Nucleus accumbens (tissue), 56 donors: ENCODE data around the gene ZNF74.
"Not testable (repeated sequence)": the region's sequence is repeated elsewhere in the genome, so short reads cannot be mapped to it uniquely, and the experiment has no call there.

Experiments
- DNase-seq, 56 donors: peaks; one replicate each; lab custom pipeline; 2025; lab: John Stamatoyannopoulos, UW

The ZNF74 gene

GRCh38 chr22:20440637-20441591 lies 47.0 kb downstream of the ZNF74 start:
- DNase-seq = no peak

DNA sequence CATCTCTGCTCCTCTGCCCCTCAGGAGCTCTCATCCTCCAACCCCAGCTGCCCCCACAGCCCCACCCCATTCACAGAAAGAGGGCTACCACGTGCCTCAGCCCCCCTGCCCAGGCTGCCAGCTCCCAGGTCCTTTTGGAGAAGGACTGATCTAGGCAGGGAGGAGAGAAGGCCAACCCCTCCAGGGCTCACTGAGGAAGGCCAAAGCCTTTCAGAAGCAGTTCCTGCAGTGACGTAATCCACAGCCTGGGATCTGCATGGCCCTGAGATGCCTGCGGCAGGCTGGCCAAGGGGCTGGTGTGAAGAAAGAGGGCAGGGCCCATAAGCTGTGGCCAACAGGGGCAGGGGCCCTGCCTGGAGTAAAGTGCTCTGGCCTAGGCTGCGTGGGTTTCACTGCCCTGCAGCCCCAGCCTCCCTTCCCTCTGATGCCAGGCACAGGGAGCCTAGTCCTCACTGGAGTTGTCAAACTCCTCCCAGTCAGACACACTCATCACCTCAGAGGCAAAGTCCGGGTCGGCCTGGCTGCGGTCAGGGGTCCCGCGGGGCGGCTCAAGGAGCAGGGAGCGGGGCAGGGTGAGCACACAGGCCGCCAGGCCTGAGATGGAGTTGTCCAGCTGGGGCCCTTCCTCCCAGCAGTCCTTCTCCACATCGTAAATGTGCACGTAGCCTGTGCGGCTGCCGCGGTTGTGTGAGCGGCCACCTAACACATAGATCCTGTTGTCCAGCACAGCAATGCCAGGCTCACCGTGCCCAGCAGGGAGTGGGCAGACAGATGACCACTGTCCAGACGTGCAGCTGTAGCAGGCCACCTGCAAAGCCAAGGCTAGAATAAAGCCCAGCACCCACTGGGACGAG lies 47.9 kb downstream of the ZNF74 start:
- no peak for DNase-seq

- no peak for DNase-seq
Measured at GRCh38 chr22:20442485-20443284, 48.7 kb downstream of the ZNF74 start.

GRCh38 chr22:20444325-20444724 lies 50.4 kb downstream of the ZNF74 start:
- DNase-seq = no peak

GRCh38 chr22:20446383-20446970 lies 52.5 kb downstream of the ZNF74 start:
- DNase-seq = no peak

- DNase-seq = no peak
Measured at GRCh38 chr22:20448630-20449029, 54.7 kb downstream of the ZNF74 start.

GRCh38 chr22:20449819-20450550 lies 56.0 kb downstream of the ZNF74 start:
- no peak for DNase-seq

DNA sequence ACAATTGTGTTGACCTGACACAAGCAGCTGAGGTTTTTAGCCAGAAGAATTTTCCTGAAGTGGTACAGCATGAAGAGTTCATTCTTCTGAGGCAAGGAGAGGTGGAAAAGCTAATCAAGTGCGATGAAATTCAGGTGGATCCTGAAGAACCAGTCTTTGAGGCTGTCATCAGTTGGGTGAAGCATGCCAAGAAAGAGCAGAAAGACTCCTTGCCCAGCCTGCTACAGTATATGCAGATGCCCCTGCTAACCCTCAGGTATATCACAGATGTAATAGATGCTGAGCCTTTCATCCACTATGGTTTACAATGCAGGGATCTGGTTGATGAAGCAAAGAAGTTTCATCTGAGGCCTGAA lies 56.6 kb downstream of the ZNF74 start:
- DNase-seq = no peak

GRCh38 chr22:20451129-20451778 lies 57.3 kb downstream of the ZNF74 start:
- DNase-seq = not testable (repeated sequence)

- DNase-seq = no peak
Measured at GRCh38 chr22:20451920-20452319, 58.0 kb downstream of the ZNF74 start.

DNA sequence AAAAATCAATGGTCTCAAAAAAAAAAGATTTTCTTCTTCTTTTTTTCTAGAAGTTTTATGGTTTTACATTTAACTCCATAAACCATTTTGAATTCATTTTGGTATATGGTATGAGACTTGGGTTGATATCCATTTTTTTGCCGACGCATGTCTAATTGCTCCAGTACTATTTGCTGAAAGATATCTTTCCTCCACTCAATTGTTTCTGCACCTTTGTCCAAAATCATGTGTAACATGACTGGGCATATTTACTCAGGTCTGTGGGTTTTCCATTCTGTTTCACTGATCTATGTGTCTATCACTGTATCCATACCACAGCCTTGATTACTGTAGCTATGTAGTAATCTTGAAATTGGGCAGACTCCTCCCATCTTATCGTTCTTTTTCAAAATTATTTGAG lies 59.3 kb downstream of the ZNF74 start:
- DNase-seq = no peak

GRCh38 chr22:20455709-20456063 lies 61.7 kb downstream of the ZNF74 start:
- DNase-seq = no peak

DNA sequence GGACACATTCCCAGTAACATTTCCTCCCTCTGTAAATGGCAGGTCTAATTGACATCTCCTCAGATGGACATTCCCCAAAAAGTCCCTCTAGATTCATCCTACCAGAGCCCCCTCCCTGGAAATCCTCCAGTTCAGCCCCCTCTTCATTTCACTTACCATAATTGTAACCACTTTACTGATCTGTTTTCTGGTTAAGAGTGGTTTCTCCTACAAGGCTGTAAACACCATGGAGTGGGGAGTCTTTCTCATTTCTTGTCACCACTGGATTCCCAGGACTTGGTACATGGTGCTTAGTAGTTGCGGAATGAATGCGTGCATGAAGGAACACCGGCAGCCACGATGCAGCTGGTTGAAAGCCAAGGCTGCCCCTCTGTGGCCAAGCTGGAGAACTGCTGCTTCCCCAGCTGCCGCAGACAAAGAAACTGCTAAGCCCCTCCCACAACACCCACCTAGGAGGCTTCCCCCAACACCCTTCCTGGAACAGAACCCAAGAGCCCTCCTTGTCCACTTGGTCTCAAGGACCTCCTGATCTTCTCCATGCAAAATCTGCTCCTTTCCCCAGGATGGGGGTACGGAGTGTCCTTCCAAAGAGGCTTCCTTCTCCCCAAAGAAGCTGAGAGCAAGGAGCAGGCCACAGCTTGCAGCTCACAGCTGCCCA lies 62.2 kb downstream of the ZNF74 start:
- DNase-seq = peak in 50 of 56 donors; percentile 8 to 80 (median 52)

DNA sequence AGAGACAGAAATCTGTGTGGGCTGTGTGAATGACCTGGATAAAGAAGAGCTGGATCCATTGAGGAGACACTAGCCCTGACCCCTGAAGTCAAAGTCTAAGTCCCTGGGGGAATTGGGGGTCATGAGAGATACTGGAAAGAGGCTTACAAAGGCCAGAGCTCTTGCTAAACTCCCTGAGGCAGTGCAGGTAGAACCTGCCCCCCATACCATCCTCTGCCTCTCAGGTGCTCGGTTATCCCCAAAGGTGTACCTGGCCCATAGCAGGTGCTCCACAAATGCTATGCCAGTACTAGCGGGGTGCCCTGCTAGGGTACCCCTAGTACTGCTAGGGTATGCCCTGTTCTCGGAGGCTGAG lies 62.7 kb downstream of the ZNF74 start:
- no peak for DNase-seq

DNA sequence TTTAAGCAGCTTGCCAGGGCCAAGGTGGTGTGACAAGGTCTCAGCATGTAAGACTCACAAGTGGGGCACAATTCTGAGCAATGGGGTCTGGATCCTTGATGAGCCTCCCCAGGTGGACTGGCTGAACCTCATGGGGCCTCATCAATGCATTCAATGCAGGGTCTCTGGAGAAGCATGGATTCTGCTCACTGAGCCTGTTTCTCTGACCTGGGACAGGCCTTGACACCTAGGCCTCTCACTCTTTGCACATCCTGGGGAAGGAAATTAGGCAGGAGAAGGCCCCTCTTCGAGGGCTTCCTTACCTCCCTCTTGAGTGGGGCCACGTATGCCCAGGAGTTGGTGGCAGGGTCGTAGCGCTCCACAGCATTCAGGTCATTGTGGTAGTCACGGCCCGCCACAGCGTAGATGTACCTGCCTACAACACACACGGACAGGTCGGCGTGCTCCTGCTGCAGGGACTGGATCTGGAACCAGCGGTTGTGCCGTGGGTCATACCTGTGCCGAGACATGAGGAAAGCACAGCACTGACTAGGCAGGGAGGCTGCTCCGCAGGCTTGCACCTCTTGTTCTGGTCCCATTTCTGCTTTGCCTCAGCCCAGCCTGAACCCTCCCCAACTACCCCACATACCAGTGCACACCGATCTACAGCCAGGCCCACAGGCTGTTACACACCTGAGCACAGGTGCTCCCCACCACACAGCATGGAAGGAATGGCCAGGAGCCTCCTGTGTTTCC lies 63.7 kb downstream of the ZNF74 start:
- DNase-seq = no peak
